GM12865 (cell line): ENCODE measurements around the gene PRR12.

Source experiments
- DNase-seq: peaks from one replicate; pipeline ENCODE4 v3.0.0; 2010; ENCODE audit warnings: low read depth
- H3K4me3 ChIP-seq: 2 replicates; pipeline ENCODE4 v1.5.1; 2011; ENCODE audit warnings: mild to moderate bottlenecking, low read depth, low read length, control low read depth
- CTCF ChIP-seq: IDR thresholded peaks from 2 replicates; pipeline ENCODE4 v1.5.1; 2011; ENCODE audit warnings: low read length, control low read depth, low read depth, inconsistent platforms; ENCODE audit not compliant: insufficient read depth; ENCODE audit errors: missing control alignments

The PRR12 gene

GRCh38 chr19:49594157-49594992 is 3.4 kb downstream of the PRR12 start:
- no peak for DNase-seq
- no peak overlapping the region for H3K4me3 ChIP-seq
- TF ChIP-seq CTCF: no peak

GRCh38 chr19:49594993-49595818 is 4.2 kb downstream of the PRR12 start:
- TF ChIP-seq CTCF: no peak
- DNase-seq: no peak
- no peak overlapping the region for H3K4me3 ChIP-seq

GRCh38 chr19:49595819-49596404 is 4.9 kb downstream of the PRR12 start:
- no peak for TF ChIP-seq CTCF
- no peak overlapping the region for H3K4me3 ChIP-seq
- DNase-seq: no peak

GRCh38 chr19:49596407-49596806 is 5.4 kb downstream of the PRR12 start:
- no peak for DNase-seq
- no peak for TF ChIP-seq CTCF
- no peak overlapping the region for H3K4me3 ChIP-seq

GRCh38 chr19:49596954-49597702 is 6.1 kb downstream of the PRR12 start:
- TF ChIP-seq CTCF: no peak
- no peak for DNase-seq
- H3K4me3 ChIP-seq: no peak overlapping the region

GRCh38 chr19:49597703-49597974 is 6.7 kb downstream of the PRR12 start:
- no peak overlapping the region for H3K4me3 ChIP-seq
- TF ChIP-seq CTCF: no peak
- no peak for DNase-seq
